Ectodermal cell (in vitro differentiated cells): ENCODE measurements around the gene UBL4A.

Source experiments
- H3K27ac ChIP-seq: 2 replicates; pipeline ENCODE4 v1.7.0; 2013; ENCODE audit warnings: mild to moderate bottlenecking, low read depth, low read length; ENCODE audit not compliant: insufficient read depth, poor library complexity, severe bottlenecking
- H3K27me3 ChIP-seq: 2 replicates; pipeline ENCODE4 v1.7.0; 2013; ENCODE audit warnings: mild to moderate bottlenecking, low read length; ENCODE audit not compliant: insufficient read depth, control insufficient read depth, poor library complexity, severe bottlenecking
- H3K36me3 ChIP-seq: one replicate; pipeline ENCODE4 v1.7.0; 2013; ENCODE audit warnings: low read length; ENCODE audit not compliant: control insufficient read depth, insufficient read depth
- H3K4me1 ChIP-seq: one replicate; pipeline ENCODE4 v1.7.0; 2013; ENCODE audit warnings: low read length; ENCODE audit not compliant: control insufficient read depth, insufficient read depth
- H3K4me3 ChIP-seq: 2 replicates; pipeline ENCODE4 v1.7.0; 2013; ENCODE audit warnings: low read depth, low read length, control low read depth; ENCODE audit not compliant: insufficient read depth
- H3K9me3 ChIP-seq: 2 replicates; pipeline ENCODE4 v1.7.0; 2013; ENCODE audit warnings: mild to moderate bottlenecking, low read length, moderate library complexity; ENCODE audit not compliant: control insufficient read depth
- WGBS, 2 experiments: methylation state at CpG; one replicate each; pipeline ENCODE4 v1.1.7; 2013; ENCODE audit warnings: missing lambda C conversion rate in 2 of 2; 5-methylcytosine and 5-hydroxymethylcytosine counted together

The UBL4A gene

DNA sequence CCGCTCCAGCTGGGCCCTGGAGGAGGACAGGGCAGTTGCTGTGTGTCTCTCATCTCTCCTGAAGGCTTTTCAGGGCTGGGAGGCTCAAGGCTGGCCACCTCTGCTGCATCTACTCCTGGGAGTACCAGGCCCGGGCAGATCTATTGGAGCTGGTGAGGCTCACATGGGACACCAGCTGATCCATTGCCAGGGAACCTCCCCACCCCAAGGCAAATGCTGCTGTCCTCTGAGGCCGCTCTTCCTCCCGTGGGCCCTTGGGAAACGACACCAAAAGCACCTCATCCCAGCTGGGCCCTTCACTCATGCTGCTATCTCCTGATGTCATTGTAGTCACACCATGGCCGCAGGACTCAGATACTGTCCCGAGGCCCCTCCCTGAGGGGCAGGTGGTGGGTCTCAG lies 3.6 kb downstream of the UBL4A start:
- Histone ChIP-seq H3K4me3 (no peak overlapping the region), H3K27me3 (peaks cover 4% of the 10 kb centered on the region), H3K36me3 (no peaks in the 10 kb centered on the region), H3K4me1 (peaks cover 5% of the 10 kb centered on the region), H3K27ac (no peak overlapping the region), H3K9me3 (no peaks in the 10 kb centered on the region)
- 89 to 90% methylated on average over 7 of the region's 7 CpGs for WGBS, 2 experiments

DNA sequence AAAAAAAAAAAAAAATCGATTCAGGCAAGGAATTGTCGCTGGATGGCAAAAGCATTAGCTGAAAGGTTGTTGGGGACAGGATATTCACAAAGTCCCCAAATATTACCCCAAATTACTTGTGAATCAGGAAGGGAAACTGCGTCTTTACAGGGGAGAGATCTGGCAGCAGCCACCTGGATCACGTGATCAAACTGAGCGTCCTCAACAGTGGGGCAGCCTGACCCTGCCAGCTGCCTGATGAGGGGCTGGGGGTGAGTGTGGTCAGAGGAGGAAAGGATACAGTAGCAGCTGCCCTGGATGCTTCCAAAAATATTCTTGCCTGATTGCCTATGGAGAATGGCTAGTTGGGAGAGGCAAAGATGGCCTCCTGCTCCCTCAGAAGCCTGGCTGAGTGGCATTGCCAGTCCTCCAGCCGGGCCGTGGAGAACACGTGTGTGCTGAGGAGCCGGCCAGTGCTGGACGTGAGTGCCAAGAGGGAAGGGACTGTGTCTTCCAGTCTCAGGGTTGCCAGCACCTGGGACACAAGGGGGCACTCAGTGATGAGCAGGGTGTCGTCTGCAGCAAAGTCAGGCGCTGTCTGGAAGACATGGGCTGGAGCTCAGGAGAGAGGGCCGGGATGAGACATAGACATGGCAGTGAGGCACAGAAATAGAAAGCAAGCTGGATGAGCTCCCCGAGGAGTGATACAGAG lies 4.4 kb downstream of the UBL4A start:
- H3K36me3 ChIP-seq, result no peaks in the 10 kb centered on the region
- no peaks in the 10 kb centered on the region for H3K9me3 ChIP-seq
- peaks cover 4% of the 10 kb centered on the region for H3K27me3 ChIP-seq
- no peak overlapping the region for H3K4me3 ChIP-seq
- WGBS, 2 experiments, result 85 to 87% methylated on average over 14 of the region's 14 CpGs
- peaks cover 5% of the 10 kb centered on the region for H3K4me1 ChIP-seq
- H3K27ac ChIP-seq, result no peak overlapping the region

GRCh38 chrX:154481195-154481594 lies 5.2 kb downstream of the UBL4A start:
- peaks cover 5% of the 10 kb centered on the region for H3K4me1 ChIP-seq
- WGBS, 2 experiments, result 92% methylated on average over 3 to 4 of the region's 5 CpGs
- no peak overlapping the region for H3K27ac ChIP-seq
- H3K4me3 ChIP-seq, result no peak overlapping the region
- H3K36me3 ChIP-seq, result no peaks in the 10 kb centered on the region
- no peaks in the 10 kb centered on the region for H3K9me3 ChIP-seq
- peaks cover 4% of the 10 kb centered on the region for H3K27me3 ChIP-seq

DNA sequence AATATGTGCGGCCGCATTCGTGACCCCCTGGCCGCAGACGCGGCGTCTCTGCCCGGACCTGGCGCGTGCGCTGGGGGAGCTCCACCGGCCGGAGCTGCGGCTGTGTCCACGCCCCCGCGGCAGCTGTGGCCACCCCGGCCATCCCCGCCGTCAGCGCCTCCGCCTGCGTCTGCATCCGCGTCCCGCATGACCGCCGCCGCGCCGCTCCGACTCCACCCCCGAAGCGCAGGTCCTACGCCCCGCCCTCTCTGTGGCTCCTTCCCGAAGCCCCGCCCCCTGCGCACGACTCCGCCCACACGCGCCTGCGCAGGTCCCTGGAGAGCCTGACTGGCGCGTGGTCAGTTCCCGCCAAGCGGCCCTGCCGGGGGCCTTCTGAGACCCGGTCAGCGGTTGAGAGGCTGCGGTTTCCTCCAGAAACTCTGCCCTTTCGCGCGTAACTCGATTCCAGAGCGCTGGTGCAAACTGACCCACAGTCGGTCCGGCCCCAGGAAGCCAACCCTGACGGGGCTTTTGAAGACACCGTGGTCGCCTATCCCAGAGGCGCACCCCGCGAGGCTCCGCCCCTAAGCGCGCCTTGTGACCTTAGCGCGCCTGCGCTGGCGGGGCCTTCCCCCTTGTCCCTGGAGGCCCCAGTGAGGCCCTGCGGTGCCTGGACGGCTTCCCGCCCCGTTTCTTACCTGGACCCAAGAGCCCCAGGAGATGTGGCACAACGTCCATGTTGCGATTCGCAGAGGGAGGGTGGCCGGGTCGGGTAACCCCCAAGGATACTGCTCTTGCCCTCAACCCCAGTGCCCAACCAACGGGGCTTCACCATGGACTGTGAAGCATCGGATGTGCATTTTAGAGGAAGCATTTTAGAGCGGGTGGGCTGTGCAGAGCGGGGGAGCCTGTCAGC lies 7.4 kb downstream of the UBL4A start, which contains the start of gene LAGE3:
Gene LAGE3, minus strand, starts transcription at position 554 of the 895 bp plus-strand sequence. Its CDS starts 366 bp downstream, at position 188.
- Histone ChIP-seq H3K36me3 (no peaks in the 10 kb centered on the region), H3K4me3 (peak within 1 kb of the TSS; percentile 39), H3K27ac (no peak within 1 kb of the TSS), H3K27me3 (no peaks in the 10 kb centered on the region), H3K4me1 (no peaks in the 10 kb centered on the region), H3K9me3 (no peaks in the 10 kb centered on the region)
- 8 to 10% methylated on average over 85 of the region's 85 CpGs for WGBS, 2 experiments

GRCh38 chrX:154477891-154478477 lies 8.4 kb downstream of the UBL4A start:
- Histone ChIP-seq H3K9me3 (no peaks in the 10 kb centered on the region), H3K4me1 (no peaks in the 10 kb centered on the region), H3K27ac (no peak overlapping the region), H3K4me3 (peak overlapping the region; percentile 39), H3K36me3 (no peaks in the 10 kb centered on the region), H3K27me3 (no peaks in the 10 kb centered on the region)
- 78% methylated on average over 24 of the region's 24 CpGs for WGBS, 2 experiments

DNA sequence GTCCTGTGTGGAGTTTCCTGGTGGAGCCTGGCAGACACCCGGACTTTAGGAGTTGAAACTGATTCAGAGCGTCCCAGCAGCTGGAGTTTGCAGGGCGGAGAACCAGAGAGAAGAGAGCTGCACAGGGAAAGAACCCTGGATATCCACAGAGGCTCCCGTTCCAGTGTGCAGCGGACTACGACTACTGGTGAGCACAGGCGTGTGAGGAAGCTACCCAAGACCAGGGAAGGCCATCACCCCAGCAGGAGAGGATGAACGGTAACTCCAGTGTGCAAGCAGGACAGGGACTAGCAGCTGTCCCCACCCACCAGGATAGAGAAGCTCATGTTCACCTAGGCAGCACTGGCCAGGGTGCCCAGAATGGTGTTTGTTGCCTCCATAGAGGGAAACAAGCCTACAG lies 9.6 kb downstream of the UBL4A start:
- Histone ChIP-seq H3K27ac (no peak overlapping the region), H3K27me3 (no peaks in the 10 kb centered on the region), H3K4me3 (no peak overlapping the region), H3K36me3 (no peaks in the 10 kb centered on the region), H3K9me3 (no peaks in the 10 kb centered on the region), H3K4me1 (no peaks in the 10 kb centered on the region)
- WGBS, 2 experiments, result 94 to 96% methylated on average over 8 of the region's 8 CpGs

DNA sequence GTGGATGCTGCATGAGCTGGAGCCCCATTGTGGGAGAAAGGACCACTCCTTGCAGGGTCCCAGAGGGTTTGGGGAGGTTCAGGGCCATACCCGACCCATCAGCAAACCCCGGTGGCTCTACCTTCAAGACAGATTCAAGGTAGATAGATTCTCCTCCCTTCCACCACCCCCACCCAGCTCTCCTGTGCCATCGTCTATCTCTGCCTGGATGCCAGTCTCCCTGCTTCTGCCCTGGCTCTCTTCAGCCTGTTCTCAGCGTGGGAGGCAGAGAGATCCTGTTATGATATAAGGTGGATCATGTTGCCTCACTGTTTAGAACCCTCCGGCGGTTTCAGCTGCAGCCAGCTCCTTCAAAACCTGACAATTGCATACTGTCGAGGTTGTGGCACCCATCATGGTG lies 12.7 kb downstream of the UBL4A start:
- no peak overlapping the region for H3K27ac ChIP-seq
- no peaks in the 10 kb centered on the region for H3K36me3 ChIP-seq
- no peak overlapping the region for H3K4me3 ChIP-seq
- no peaks in the 10 kb centered on the region for H3K27me3 ChIP-seq
- WGBS, 2 experiments, result 95 to 98% methylated on average over 7 of the region's 7 CpGs
- no peaks in the 10 kb centered on the region for H3K4me1 ChIP-seq
- H3K9me3 ChIP-seq, result no peaks in the 10 kb centered on the region

GRCh38 chrX:154472685-154473632 lies 13.5 kb downstream of the UBL4A start:
- H3K9me3 ChIP-seq, result no peaks in the 10 kb centered on the region
- H3K4me1 ChIP-seq, result no peaks in the 10 kb centered on the region
- H3K36me3 ChIP-seq, result no peaks in the 10 kb centered on the region
- no peak overlapping the region for H3K27ac ChIP-seq
- 90% methylated on average over 28 of the region's 28 CpGs for WGBS, 2 experiments
- H3K27me3 ChIP-seq, result no peaks in the 10 kb centered on the region
- no peak overlapping the region for H3K4me3 ChIP-seq

GRCh38 chrX:154471839-154472684 lies 14.4 kb downstream of the UBL4A start:
- no peaks in the 10 kb centered on the region for H3K4me1 ChIP-seq
- 91 to 92% methylated on average over 23 of the region's 23 CpGs for WGBS, 2 experiments

More at GRCh38 chrX:154471839-154472684, 14.4 kb downstream of the UBL4A start:
- no peak overlapping the region for H3K27ac ChIP-seq
- H3K9me3 ChIP-seq, result no peaks in the 10 kb centered on the region
- H3K27me3 ChIP-seq, result no peaks in the 10 kb centered on the region
- no peak overlapping the region for H3K4me3 ChIP-seq
- H3K36me3 ChIP-seq, result no peaks in the 10 kb centered on the region
